H54 (cell line): Measurements from ENCODE around the gene DCC.

ENCODE experiments used
- DNase-seq: peaks from one replicate; pipeline ENCODE4 v3.0.0; 2011; ENCODE audit warnings: low spot score, mixed read lengths; ENCODE audit not compliant: insufficient read length
- FAIRE-seq: peaks from 3 replicates; lab custom pipeline; 2011; peaks lifted over from hg19 to GRCh38; lab: Jason Lieb, UNC
- POLR2A ChIP-seq: IDR thresholded peaks from 2 replicates; pipeline ENCODE4 v1.6.1; 2011; ENCODE audit warnings: low read depth, mild to moderate bottlenecking, low read length

Gene DCC

DNA sequence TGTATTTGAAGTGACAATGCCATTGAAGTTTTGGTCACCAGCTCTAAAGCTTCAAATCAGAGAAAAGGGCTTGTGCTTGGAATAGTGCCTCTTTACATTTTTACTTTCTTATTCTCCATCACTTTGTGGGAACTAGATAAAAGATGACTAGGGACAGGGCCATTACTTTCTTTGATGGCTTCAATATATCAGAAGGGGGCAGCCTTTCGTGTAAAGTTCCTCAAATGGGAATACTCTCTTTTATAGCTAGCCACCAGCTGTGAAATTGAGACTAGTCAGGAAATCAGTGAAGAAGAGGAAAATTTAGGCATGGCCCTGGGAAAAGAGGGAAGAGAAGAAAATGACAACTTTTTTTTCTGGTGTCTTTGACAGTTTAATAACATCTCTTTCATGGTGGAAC, 242.5 kb downstream of the DCC start:
- no peak for TF ChIP-seq POLR2A
- no peak for DNase-seq
- no peak for FAIRE-seq

- no peak for FAIRE-seq
- TF ChIP-seq POLR2A: no peak
- no peak for DNase-seq
Measured at GRCh38 chr18:52588931-52589330, 248.9 kb downstream of the DCC start.

- no peak for DNase-seq
- FAIRE-seq: no peak
- no peak for TF ChIP-seq POLR2A
Measured at GRCh38 chr18:52596748-52597435, 256.9 kb downstream of the DCC start.

DNA sequence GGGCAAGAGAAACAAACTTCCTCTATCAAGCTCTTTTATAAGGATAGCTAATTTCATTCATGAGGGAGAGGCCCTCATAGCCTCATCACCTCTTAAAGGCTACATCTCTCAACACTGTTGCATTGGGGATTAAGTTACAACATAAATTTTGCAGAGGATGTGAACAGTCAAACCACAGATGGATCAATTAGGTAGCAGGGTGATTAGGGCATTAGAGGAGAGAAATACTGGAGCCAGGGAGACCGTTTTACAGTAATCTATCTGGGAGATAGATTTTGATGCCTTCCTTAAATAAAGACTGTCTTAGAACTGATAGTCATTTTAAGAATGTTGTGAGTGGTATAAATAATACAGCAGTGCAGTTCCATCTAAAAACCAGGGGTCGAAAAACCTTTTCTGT, 258.9 kb downstream of the DCC start:
- FAIRE-seq (no peak), DNase-seq (no peak)
- TF ChIP-seq POLR2A: no peak

DNA sequence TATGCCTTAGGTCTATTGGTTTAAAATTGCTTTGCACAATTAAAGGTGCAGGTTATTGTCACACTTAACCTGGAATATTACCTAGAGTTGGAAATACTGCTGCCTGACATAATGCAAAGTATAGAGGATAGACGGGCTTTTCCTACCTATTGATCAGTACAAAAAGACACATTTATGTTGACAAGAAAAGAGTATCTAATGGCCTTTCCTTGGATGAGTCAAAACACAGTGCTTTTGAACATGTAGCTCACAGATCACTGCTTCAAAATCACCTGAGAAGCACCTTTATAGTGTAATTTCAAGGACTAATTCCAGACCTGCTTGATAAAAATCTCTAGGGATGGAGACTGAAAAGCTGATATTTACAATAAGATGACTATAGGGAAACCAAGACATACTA, 262.8 kb downstream of the DCC start:
- FAIRE-seq: no peak

DNA sequence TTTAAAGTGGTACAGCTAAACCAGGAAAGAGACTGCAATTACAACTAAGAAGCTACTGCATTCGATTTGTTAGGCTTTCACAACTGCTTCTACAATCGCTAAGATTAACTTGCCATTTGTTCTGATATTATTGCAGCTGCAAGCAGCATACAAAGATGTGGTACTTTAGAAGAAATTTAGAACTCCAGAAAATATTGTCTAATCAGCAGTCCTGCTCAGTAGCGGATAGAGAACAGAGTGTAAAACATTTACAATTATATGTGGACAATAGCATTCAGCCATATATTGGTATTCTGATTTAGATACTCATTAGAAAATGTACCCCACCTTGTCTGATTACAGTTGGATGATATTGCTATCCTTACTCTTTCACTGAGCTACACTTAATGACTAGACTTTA, 265.3 kb downstream of the DCC start:
- FAIRE-seq (no peak), DNase-seq (no peak)
- TF ChIP-seq POLR2A: no peak

More for the DNA sequence above, 262.8 kb downstream of the DCC start:
- DNase-seq: no peak
- no peak for TF ChIP-seq POLR2A

- no peak for TF ChIP-seq POLR2A
- no peak for DNase-seq
- no peak for FAIRE-seq
Measured at GRCh38 chr18:52607985-52608384, 268.0 kb downstream of the DCC start.

GRCh38 chr18:52610451-52611115, 270.6 kb downstream of the DCC start:
- DNase-seq: no peak
- FAIRE-seq: no peak
- TF ChIP-seq POLR2A: no peak

DNA sequence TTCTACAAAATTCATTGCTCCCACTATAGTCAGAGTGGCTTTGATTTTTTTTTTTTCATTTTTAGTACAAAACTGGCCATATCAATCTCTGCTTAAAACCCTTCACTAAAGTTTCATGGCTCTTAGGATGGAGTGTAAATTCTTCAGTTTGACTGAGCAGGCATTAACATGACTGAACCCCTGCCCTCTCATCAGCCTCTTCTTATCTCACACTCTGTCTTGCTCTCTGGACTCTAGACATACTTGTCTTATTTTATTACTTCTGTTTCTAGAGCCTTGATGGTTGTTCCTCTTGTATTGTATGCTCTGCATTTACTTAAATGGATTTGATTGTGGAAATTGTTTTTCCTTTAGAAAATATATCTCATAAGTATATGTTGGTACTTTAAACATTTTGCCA, 272.4 kb downstream of the DCC start:
- no peak for DNase-seq
- no peak for FAIRE-seq
- TF ChIP-seq POLR2A: no peak

DNA sequence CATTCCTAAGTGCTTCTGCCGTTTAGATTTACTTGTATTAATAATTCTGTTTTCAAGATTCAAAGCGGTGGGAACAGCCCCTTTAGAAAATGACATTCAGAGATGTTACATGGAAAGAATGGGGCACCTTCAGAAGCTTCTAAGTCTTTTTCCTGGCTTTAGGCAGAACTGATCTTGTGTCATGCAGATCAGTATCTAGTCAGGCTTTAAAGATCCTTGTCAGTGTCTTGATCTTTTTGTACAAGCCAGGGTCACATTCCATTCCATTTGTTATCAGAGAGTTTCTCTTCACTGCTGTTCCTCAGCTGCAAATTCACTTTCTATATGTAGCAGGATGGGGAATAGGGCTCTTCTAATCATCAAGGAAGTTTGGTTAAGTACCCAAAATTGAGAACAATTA, 275.3 kb downstream of the DCC start:
- DNase-seq (no peak), FAIRE-seq (no peak)
- TF ChIP-seq POLR2A: no peak

DNA sequence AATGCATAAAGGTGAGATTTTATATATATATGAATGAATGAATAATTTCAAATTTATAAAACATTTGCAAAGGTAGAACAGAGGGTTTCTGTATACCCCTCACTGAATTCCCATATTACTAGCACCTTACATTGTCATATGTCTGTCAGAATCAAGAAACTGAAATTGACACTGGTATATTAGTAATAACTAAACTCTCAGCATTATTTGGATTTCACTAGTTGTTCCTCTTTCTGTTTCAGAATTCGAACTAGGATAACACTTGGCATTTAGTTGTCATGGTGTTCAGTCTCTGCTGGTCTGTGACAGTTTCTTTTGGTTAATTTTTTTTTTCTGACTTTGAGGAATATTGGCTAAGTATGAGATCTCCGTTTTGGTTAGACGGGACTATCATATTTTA, 275.9 kb downstream of the DCC start:
- no peak for TF ChIP-seq POLR2A
- no peak for FAIRE-seq
- DNase-seq: no peak

DNA sequence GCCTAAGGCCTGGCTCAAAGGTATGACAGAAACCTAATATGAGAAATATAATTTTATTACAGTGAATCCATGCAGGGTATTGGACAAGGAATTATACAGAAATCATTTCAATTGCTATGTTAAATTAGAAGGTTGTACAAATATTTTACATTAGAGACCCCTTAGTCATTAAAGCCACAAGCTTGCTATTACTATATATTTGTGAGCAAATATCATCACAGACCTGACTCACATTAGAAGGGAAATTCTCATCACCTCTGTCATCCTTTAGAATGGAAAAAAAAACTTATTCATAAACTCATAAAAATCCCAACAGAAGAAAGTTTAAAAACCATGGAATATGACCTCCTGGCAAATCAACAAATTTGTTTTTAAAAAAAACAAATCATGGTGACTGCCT, 277.9 kb downstream of the DCC start:
- TF ChIP-seq POLR2A: no peak
- DNase-seq: no peak
- no peak for FAIRE-seq

DNA sequence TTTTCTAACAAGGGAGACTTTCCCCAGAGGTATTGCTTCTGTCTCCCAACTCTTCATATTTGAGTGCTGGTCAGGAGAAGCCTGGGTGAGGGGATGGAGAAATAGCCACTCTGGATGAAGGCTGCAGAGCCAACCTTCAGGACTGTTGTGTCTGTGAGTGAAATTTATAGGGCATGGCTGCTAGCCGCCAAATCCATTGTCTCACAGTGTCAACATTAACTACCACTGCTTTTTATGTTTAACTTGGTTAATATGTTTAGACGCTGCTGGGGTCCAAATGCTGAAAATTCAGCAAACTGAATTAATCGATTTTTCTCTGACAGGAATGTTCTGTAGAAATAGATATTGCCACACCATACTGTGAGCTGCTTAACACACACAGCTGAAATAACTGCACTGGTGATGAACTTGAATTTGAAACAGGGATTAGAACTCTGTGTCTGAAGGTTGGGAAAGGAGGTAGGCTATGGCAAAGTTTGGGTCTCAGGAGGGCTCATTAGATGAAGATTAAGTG, 281.0 kb downstream of the DCC start:
- TF ChIP-seq POLR2A: no peak
- no peak for DNase-seq
- no peak for FAIRE-seq

DNA sequence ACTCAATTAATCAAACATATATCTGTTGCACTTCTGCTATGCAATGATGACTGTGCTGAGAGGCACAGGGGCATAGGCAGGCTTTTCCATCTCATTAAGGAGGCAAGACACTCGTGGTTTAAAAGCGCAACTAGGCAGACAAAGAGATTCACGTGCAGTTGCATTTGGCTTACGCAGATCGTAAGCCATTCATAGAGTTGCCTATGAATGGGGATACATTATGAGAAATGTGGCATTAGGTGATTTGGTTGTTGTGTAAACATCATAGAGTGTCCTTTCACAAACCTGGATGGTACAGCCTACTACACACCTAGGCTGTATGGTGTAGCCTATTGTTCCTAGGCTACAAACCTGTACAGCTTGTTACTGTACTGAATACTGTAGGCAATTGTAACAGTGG, 284.7 kb downstream of the DCC start:
- FAIRE-seq (no peak), DNase-seq (no peak)
- TF ChIP-seq POLR2A: no peak

DNA sequence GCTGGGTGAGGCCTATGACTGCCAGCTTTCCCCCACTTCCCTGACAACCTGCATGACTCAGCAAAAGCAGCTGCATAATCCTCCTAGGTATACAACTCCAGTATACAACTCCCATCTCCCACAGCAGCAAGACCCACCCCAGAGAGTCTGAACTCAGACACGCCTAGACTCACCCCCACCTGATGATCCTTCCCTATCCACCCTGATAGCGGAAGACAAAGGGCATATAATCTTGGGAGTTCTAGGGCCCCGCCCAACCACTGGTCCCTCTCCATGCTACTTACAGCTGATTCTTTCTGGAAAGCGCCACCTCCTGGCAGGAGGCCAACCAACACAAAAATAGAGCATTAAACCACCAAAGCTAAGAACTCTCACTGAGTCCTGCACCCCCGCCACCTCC, 296.5 kb downstream of the DCC start:
- DNase-seq (no peak), FAIRE-seq (no peak)
- TF ChIP-seq POLR2A: no peak
